Esophagus muscularis mucosa (tissue), 3 donors: ENCODE measurements around the gene RRP36.

Source experiments
- CTCF ChIP-seq, 3 experiments: fragments of 200-600 bp in 2 of 3; fragments of 450-650 bp in 1 of 3; sonication (generic) in 2 of 3; IDR thresholded peaks; one replicate each; pipeline ENCODE4 v1.5.1; 2017 to 2019; ENCODE audit warnings: antibody characterized with exemption in 3 of 3, mild to moderate bottlenecking in 2 of 3, moderate library complexity in 1 of 3
- EP300 ChIP-seq: sonication (generic); formaldehyde crosslinking; IDR thresholded peaks from one replicate; pipeline ENCODE4 v1.6.1; 2017; ENCODE audit warnings: antibody characterized with exemption

- TF ChIP-seq CTCF (IDR thresholded peaks at IDR 0.05) (no peak), EP300 (no peak)
Measured at GRCh38 chr6:43077981-43078511, 56.6 kb downstream of the RRP36 start.
